GM12801 (cell line): ENCODE results near the gene SERPINA4.

ENCODE experiments used
- CTCF ChIP-seq: IDR thresholded peaks from one replicate; pipeline ENCODE4 v1.5.1; 2011; ENCODE audit warnings: control low read depth; ENCODE audit not compliant: insufficient read length; ENCODE audit errors: extremely low read depth

The SERPINA4 gene

GRCh38 chr14:94538070-94538740 lies 23.0 kb upstream of the SERPINA4 start:
- no peak for TF ChIP-seq CTCF

GRCh38 chr14:94539181-94539580 lies 22.1 kb upstream of the SERPINA4 start:
- no peak for TF ChIP-seq CTCF

GRCh38 chr14:94540031-94540794 lies 21.0 kb upstream of the SERPINA4 start:
- no peak for TF ChIP-seq CTCF

GRCh38 chr14:94541234-94541975 lies 19.8 kb upstream of the SERPINA4 start:
- TF ChIP-seq CTCF = no peak

GRCh38 chr14:94542111-94542810 lies 19.0 kb upstream of the SERPINA4 start:
- TF ChIP-seq CTCF = no peak

- TF ChIP-seq CTCF = no peak
Observed at GRCh38 chr14:94542811-94543440, 18.3 kb upstream of the SERPINA4 start.
